Fibroblast of lung (primary cell): ENCODE data around the gene NFATC3.

Experiments
- CTCF ChIP-seq, 2 donors: IDR thresholded peaks in 1 of 2; conservative IDR thresholded peaks in 1 of 2; 1 replicate in 1 of 2; 2 replicates in 1 of 2; pipeline ENCODE4 v1.5.1; 2011 to 2012; ENCODE audit warnings: low read length in 2 of 2, control low read depth in 1 of 2, inconsistent platforms in 1 of 2, low read depth in 1 of 2, mild to moderate bottlenecking in 1 of 2
- EZH2 ChIP-seq: IDR thresholded peaks from 2 replicates; pipeline ENCODE4 v1.5.1; 2012; ENCODE audit warnings: low read length, control low read depth, mild to moderate bottlenecking; ENCODE audit errors: missing control alignments

DNA sequence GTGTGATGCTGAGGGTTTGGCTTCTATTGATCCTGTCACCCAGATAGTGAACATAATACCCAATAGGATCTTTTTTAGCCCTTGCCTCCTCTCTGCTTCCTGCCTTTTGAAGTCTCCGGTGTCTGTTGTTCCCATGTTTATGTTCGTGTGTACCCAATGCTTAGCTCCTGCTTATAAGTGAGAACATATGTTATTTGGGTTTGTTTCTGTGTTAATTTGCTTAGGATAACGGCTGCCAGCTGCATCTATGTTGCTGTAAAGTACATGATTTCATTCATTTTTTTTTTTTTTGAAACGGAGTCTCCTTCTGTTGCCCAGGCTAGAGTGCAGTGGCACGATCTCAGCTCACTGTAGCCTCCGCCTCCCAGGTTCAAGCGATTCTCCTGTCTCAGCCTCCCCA is 39.1 kb upstream of the NFATC3 start:
- TF ChIP-seq CTCF (conservative IDR thresholded peaks at IDR 0.05 in 1 of 2, IDR thresholded peaks at IDR 0.05 in 1 of 2; ENCODE audit: low read depth in 1 of 2, low read length in 2 of 2) (no peak), EZH2 (no peak)
